DLD1 (cell line): ENCODE results near the gene SHC3.

Experiments
- in situ Hi-C: cut with HindIII; loops from 2 replicates; pipeline ENCODE4 v1.10.0; 2017; ENCODE audit warnings: low sequenced_read_pairs

SHC3 gene

GRCh38 chr9:89160806-89161205 is 17.8 kb downstream of the SHC3 start:
- in situ Hi-C loops: no loop called here

- in situ Hi-C loops: no loop called here
These were observed 23.8 kb downstream of the SHC3 start for GRCh38 chr9:89154651-89155336.

- in situ Hi-C loops: no loop called here
These were observed 24.4 kb downstream of the SHC3 start for GRCh38 chr9:89154218-89154617.

GRCh38 chr9:89153232-89154017 is 25.2 kb downstream of the SHC3 start:
- in situ Hi-C loops: no loop called here

DNA sequence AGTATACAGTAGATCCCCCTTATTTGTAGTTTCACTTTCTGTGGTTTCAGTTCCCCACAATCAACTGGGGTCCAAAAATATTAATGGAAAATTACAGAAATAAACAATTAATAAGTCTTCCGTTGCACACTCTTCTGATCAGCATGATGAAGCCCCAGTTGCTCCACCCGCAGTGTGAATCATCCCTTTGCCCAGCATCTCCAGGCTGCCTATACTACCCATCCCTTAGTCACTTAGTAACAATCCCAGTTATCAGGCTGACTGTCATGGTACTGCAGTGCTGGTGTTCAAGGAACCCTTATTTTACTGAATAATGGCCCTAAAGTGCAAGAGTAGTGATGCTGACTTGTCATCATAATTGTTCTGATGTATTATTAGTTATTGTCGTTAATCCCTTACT is 28.9 kb downstream of the SHC3 start:
- in situ Hi-C loops: no loop called here

GRCh38 chr9:89145097-89145496 is 33.5 kb downstream of the SHC3 start:
- in situ Hi-C loops: no loop called here

- in situ Hi-C loops: no loop called here
These were observed 34.4 kb downstream of the SHC3 start for GRCh38 chr9:89144238-89144637.

GRCh38 chr9:89143266-89143665 is 35.4 kb downstream of the SHC3 start:
- in situ Hi-C loops: no loop called here

DNA sequence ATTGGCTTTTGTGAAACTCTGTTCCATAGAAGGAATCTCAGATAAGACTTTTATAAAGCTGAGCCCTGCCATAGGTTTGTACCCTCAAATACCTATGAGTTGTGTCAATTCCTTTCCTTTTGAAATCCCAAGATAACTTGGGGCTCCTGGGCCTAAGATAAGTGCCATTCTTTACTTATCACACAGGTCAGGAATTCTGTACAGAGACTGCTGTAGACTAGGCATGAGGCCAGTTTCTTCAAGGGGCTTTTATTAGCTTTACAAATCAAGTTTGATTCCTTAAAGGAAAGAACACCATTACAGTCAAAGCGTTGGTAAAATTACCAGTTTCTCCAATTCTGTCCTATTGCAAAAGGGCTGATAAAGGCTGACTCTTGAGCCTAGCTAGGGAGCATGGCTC is 39.2 kb downstream of the SHC3 start:
- in situ Hi-C loops: no loop called here

- in situ Hi-C loops: no loop called here
These were observed 39.9 kb downstream of the SHC3 start for GRCh38 chr9:89138463-89139390.

DNA sequence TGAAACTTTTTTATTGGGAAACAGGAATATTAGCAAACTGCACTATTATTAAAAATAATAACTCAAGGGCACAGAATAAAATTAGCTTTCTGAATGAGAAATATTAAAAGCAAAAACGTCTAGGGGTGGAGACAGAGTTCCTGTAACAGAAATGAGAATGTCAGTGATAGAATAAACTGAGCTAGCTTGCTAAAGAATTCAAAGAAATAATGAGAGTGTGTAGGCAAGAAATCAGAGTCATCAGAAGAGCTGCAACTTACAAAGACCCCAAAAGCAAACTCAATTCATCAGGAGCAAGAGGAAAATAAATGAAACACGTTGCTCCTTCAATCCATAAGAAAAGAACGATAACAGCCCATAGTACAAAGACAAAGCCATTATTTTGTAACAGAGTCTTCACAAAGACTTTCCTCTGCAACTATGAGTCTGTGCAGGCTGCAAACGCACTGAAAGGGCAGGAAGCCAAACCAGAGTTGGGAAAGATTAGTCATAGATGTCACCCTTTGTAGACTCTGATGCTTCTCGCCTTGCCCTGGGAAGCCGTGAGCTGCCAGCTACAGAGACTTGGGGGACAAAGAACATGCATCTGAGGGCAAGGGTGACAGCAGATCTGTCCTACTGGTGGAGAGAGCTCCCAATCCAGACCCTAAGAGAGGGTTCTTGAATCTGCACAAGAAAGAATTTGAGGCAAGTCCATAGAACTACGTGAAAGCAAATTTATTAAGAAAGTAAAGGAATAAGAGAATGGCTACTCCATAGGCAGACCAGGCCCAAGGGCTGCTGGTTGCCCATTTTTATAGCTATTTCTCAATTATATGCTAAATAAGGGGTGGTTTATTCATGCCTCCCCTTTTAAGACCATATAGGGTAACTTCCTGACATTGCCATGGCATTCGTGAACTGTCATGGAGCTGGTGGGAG is 40.8 kb downstream of the SHC3 start:
- in situ Hi-C loops: no loop called here

DNA sequence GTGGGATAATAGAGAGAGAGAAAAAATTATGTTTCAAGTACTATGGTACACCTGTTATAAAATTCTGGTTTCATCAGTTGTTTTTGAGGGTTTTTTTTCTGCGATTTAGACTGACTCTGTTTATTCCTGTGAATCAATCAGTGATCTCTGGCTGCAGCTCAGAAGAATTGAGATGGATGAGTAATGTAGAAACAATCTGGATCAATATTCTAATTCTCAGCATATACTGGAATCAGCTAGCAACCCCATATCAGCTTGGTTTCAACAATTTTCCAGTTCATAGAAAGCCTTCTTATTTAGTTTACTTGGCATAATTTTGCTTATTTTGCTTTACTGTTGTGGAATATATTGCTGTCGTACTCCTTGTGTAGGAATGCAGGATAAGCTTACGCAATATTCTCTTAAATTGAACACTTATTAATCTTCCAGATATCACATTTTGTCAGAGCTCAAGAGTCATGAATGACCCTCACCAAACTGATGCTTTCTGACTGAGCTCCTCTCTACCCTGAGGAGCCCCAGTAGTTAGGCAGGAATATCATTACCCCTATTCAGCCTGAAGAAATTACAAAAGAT is 42.9 kb downstream of the SHC3 start:
- in situ Hi-C loops: no loop called here

DNA sequence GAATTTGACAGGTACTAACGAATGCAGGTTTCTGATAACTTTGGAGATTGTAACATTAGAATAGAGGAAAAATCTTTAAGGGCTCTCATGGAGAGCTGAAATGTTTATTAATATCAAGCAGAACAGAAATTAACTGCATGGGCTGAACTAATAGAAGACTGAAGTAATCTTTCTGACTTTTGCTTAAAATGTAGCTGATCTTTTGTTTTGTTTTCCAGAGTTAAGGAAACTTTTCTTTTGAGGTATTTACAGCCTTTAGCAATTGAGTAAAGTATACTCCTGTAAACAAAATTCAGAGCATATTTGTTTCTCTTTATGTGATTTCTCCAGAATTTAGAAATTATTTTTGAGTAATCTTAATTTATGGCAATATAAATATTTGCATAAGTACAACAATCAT is 43.9 kb downstream of the SHC3 start:
- in situ Hi-C loops: no loop called here

- in situ Hi-C loops: no loop called here
These were observed 55.7 kb downstream of the SHC3 start for GRCh38 chr9:89122949-89123348.

GRCh38 chr9:89120704-89121103 is 57.9 kb downstream of the SHC3 start:
- in situ Hi-C loops: no loop called here

- in situ Hi-C loops: no loop called here
These were observed 61.8 kb downstream of the SHC3 start for GRCh38 chr9:89116805-89117192.

GRCh38 chr9:89116064-89116804 is 62.4 kb downstream of the SHC3 start:
- in situ Hi-C loops: no loop called here

GRCh38 chr9:89115426-89115825 is 63.2 kb downstream of the SHC3 start:
- in situ Hi-C loops: no loop called here

DNA sequence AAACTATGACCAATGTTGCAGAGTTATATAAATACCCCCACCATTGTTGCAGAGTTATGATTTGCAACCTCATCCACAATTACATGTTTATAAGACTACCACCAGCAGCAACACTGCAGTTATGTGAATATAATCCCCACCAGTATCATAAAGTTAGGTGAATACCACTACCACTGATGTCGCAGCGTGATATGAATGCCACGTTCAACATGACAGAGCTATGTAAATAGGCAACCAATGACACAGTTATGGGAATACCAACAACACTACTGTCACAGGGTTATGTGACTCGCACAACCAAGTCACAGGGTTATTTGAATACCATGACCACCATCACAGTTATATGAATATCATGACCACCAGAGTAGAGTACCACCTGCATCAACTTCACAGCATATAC is 63.9 kb downstream of the SHC3 start:
- in situ Hi-C loops: no loop called here
